ENCODE measurements around the gene ABL2.

ABL2 gene

DNA sequence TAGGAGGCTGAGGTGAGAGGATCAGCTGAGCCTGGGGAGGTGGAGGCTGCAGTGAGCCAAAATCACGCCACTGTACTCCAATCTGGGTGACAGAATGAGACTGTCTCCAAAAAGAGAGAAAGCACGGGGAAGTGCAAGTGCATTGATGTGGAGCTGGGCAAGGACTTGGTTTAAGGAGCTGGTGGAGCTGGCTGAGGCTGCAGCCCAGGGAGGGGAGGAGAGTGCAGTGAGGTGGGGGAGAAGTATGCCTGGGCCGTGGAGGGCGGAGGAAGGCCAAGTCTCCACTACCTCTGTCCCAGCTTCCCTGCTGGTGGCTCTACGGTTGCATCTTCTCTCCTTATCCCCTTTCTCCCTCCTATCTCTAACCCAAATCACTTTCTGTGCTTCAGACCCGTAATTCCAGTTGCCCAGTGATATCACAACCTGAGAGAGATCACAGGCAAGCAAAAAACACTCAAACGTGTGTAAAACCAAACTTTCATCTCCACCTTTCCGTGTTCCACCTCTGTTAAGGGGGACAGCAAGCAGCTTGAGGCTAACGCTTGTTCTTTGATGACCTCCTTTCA is 136.5 kb downstream of the ABL2 start:
- no peak for DNase-seq (ENCODE audit: low read depth)

GRCh38 chr1:179091691-179092165 is 137.7 kb downstream of the ABL2 start:
- DNase-seq (ENCODE audit: low read depth): peak; percentile 88

DNA sequence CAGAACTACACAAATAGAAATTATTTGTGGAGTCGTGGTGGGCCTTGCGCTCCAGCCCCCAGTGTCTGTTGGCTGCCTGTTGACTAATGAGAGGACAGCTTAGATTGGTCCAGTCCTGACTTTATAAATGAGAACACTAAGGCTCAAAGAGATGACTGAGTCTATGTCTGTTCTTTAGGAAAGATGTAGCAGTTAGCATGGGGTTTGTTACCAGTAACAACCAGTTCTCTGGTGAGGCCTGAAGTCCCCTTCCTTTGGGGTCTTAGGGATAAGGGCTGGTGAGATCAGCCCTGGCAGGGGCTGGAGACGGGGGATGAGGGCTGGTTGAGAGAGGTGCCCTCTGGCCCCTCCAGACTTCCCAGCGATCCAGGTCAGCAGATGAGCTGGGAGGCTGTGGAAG is 138.6 kb downstream of the ABL2 start:
- DNase-seq (ENCODE audit: low read depth): no peak

- DNase-seq (ENCODE audit: low read depth): no peak
Observed at GRCh38 chr1:179090522-179090921, 139.0 kb downstream of the ABL2 start.

- no peak for DNase-seq (ENCODE audit: low read depth)
Observed at GRCh38 chr1:179089827-179090482, 139.5 kb downstream of the ABL2 start.

DNA sequence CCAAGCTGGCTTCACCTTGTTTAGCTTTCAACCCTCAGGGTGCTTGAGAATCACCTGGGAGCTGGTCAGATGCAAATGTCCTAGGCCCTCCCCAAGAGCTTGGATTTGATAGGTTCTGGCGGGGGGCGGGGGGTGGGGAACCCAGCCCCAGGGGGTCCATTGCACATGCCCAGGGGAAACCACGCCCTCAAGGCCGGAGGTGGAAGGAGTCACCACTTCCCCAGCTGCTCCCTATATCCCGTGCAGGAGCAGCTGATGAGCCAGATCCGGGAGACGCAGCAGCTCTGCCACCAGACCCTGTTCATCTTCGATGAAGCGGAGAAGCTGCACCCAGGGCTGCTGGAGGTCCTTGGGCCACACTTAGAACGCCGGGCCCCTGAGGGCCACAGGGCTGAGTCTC is 141.8 kb downstream of the ABL2 start:
- DNase-seq (ENCODE audit: low read depth): no peak

GRCh38 chr1:179083533-179083932 is 145.9 kb downstream of the ABL2 start:
- DNase-seq (ENCODE audit: low read depth): no peak

- no peak for DNase-seq (ENCODE audit: low read depth)
Observed at GRCh38 chr1:179082999-179083335, 146.5 kb downstream of the ABL2 start.

- DNase-seq (ENCODE audit: low read depth): no peak
Observed at GRCh38 chr1:179082333-179082998, 147.0 kb downstream of the ABL2 start.

DNA sequence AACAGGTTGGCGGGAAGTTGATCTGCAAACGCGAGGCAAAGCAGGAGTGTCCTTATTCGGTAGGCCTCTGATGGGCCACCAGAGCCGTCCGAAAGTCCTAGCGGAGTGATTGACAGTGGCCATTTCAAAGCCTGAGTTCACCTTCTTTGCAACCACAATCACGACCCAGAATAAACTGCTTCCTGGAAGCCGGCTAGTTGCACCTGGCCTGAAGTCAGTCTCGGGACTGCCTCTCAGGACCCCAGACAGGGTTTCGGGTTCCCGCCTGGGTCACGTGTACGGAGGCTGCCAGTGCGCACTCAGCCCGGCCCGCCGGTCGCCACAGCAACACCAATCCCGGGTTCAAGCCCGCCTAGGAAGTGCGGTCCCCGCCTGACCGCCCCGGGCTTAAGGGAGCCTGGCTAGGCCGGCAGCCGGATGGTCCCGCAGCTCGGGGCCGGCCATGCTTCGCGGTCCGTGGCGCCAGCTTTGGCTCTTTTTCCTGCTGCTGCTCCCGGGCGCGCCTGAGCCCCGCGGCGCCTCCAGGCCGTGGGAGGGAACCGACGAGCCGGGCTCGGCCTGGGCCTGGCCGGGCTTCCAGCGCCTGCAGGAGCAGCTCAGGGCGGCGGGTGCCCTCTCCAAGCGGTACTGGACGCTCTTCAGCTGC is 147.7 kb downstream of the ABL2 start, which contains the start of gene TOR3A:
TOR3A (plus strand) TSS at position 384 of the 646 bp plus-strand sequence; CDS start at position 443, 59 bp downstream.
- peak; percentile 77 for DNase-seq (ENCODE audit: low read depth)

DNA sequence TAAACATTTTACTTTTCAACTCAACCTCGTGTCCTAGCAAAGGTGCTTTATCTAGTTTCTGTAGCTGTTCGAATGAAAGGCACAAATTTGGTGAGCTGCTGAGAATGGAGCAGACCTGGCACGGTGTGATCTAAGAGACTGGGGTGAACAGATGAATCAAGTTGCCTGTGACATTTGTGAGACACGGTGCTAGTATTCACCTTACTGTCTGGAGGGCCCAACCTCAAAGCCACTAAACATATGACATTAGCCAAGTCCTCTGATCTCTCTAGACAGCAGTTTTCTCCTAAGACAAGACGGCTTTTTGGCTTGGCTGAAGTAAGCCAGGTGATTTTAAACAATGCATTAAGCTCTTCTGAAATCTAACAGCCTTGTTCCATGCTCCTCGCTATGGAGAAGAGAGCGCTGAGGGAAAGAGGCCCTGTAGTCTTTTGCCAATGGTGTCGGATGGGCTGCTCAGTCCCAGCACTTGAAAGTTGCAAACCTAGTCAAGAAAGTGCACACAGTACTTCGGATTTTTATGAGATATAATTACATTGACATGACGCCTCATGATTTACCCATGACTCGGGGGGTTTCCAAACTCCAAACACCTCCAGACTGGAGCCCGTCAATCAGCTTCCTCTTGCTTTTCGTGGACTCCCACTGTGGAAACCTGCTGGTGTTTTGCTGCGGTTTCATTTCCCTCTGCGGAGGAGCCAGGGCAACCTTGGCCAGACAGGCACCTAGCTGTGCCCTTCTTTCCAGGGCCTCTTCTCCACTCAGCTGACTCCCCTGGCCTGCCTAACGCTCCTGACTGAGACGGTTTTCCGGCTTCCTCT is 148.4 kb downstream of the ABL2 start:
- DNase-seq (ENCODE audit: low read depth): no peak

DNA sequence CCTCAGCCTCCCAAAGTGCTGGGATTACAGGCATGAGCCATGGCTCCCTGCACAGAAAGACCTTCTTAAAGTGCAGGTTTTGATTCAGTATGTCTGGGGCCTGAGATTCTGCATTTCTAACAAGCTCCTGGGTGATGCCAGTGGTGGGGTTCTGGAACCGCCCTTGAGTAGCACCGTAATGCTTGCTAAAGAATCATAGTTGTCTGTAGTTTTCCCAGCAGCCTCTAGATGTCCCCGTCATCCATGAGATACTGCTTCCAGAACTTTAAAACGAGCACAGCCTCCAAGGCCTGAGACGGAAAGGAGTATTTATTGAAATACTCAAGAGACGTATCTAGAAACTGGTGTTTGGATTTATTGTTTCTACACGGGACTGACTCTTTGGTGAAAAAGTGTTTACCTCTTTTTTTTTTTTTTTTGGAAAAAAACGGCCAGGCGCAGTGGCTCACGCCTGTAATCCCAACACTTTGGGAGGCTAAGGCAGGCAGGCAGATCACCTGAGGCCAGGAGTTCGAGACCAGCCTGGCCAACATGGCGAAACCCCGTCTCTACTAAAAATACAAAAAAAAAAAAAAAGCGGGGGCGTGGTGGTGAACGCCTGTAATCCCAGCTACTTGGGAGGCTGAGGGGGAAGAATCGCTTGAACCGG is 150.2 kb downstream of the ABL2 start:
- DNase-seq (ENCODE audit: low read depth): peak; percentile 75

DNA sequence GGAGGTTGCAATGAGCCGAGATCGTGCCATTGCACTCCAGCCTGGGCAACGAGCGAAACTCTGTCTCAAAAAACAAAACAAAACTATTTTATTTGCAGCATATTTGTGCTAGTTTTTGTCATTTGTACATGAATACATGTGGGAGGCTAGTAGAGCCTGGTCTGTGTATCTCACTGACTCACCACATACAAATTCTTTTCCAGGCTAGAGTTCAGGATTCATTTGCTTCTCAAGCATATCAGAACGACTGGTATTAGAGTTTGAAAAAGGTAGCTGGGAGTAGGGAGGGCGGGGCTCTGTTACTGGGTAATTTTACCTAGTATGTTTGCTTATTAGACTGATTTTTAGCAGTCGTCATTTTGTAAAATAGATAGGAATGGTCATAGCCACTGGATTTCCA is 152.1 kb downstream of the ABL2 start:
- no peak for DNase-seq (ENCODE audit: low read depth)

DNA sequence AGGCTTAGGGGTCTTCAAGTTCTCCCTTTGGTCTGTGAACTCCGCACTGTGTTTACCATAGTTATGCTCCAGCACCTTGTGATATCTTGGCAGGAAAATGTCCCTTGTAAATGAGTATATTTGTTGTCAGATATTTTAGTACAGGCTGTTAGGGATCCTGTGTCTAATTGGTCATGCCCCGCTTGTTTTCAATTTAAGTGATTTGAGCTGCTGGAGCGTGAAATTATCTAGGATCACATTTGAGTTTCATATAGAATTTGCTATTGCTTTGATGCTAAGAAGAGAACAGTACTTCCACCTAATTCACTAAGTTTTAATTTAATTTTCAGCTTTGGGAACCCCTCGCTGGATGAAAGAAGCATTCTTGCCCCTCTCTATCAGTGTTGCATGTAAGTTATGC is 163.0 kb downstream of the ABL2 start:
- DNase-seq (ENCODE audit: low read depth): no peak

DNA sequence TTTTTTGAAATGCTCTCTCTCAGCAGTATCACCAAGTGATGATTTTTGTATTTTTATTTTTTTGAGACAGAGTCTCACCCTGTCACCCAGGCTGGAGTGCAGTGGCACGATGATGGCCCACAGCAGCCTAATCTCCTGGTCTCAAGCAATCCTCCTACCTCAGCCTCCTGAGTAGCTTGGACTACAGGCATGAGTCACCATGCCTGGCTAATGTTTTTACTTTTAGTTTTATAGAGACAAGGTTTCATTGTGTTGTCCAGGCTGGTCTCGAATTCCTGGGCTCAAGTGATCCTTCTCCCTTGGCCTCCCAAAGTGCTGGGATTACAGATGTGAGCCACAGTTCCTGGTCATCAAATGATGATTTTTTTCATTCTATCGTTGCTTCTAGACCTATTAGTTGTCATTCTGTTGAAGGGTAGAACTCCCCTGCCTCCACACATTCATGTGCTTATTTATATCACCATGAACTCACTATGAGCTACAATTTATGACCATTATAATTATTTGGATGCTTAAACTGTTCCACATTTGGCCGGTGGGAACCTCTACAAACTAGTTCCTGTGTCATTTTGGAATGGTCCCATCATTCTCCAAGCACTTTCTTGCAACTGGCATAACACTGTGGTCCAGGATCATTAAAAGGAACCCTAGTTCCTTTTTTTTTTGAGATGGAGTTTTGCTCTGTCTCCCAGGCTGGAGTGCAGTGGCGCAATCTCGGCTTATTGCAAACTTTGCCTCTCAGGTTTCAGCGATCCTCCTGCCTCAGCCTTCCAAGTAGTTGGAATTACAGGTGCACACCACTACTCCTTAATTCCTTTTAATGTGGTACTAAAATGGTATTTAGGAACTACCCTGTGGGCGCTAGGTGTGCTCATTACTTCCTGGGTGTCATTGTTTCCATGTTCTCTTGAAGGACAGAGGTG is 167.9 kb downstream of the ABL2 start:
- DNase-seq (ENCODE audit: low read depth): no peak

DNA sequence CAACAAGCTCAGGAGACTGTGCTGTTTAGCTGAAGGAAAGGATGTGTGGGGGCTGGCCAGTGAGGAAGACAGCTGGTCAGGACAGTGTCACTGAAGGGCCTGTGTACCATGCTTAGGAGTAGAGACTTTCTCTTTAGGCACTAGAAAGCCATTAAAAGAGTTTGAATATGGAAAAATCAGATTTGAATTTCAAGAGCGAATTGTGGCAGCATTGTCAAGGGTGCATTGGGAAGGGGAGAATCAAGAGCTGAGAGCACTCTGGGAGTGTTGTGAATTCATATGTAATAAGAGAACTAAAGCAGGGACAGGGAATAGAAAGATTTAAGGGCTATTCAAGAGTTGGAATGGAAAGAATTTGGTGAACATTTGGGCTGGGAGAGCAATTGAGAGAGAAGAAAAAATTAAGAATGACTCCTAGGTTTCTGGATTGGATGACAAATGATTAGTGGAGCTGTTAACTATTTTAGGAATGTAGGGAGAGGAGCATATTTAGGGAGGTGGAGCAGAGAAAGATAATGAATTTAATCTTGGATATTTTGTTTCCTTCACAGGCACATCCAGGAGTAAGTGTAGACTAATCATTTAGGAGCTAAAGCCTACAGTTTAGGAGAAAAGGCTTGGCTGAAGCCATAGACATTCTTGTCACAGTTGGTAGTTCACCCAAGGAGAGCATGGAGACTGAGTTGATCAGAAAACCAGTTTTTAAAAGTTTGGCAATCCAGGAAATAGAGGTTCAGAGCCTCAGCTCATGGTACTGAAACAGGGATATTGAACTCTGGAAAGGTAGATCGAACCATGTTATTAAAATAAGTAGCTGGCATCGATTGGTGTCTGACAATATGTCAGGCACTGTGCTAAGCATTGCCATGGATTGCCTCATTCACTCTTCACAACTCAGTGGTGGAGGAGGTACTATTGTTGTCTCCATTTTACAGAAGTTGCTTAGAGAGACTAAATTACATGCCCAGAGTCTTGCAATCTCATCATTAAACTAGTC is 170.7 kb downstream of the ABL2 start:
- DNase-seq (ENCODE audit: low read depth): no peak

DNA sequence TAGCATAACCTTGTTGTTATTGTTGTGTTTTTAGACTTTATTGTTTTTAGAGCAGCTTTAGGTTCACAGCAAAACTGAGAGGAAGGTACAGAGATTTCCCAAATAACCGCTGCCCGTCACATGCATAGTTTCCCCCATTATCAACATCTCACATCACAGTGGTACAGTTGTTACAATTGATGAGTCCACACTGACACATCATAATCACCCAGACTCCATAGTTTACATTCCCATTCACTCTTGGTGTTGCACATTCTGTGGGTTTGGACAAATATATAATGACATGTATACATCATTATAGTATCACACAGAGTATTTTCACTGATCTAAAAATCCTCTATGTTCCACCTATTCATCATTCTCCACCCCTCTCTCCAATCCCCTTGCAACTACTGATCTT is 173.5 kb downstream of the ABL2 start:
- DNase-seq (ENCODE audit: low read depth): no peak

DNA sequence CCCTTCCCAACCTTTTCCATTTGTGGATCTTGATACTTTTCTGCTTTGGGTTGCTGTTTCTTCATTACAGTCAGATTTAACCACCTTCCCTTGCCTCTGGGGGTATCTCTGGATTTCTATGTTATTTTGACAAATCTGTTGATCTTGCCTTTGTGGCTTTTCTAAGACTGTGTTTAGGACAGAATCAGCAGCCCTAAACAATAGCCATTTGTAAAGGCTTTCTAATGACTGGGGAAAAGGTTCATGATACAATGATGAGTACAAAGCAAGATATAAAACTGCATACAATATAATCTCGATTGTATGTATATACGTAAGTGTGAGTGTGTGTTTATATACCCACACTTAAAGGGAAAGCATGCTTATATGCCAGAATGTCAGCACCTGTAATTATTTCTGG is 176.0 kb downstream of the ABL2 start:
- DNase-seq (ENCODE audit: low read depth): no peak

- DNase-seq (ENCODE audit: low read depth): no peak
Observed at GRCh38 chr1:179052776-179053175, 176.7 kb downstream of the ABL2 start.
